Camera-type eye (tissue), 1 donor: ENCODE measurements around the gene ACOT7. TPM values are rescaled to one million over a fixed set of nuclear protein-coding genes. Genes with fewer than 3 reads are reported as not detected.

Source experiments
- total RNA-seq: library from RNA; depleted of rRNA; stranded (reverse); fragments of >200 nt; gene quantifications from one replicate; pipeline ENCODE4 v1.2.3, GENCODE V29; 2014

The ACOT7 gene
- total RNA-seq, result 26.3 TPM

DNA sequence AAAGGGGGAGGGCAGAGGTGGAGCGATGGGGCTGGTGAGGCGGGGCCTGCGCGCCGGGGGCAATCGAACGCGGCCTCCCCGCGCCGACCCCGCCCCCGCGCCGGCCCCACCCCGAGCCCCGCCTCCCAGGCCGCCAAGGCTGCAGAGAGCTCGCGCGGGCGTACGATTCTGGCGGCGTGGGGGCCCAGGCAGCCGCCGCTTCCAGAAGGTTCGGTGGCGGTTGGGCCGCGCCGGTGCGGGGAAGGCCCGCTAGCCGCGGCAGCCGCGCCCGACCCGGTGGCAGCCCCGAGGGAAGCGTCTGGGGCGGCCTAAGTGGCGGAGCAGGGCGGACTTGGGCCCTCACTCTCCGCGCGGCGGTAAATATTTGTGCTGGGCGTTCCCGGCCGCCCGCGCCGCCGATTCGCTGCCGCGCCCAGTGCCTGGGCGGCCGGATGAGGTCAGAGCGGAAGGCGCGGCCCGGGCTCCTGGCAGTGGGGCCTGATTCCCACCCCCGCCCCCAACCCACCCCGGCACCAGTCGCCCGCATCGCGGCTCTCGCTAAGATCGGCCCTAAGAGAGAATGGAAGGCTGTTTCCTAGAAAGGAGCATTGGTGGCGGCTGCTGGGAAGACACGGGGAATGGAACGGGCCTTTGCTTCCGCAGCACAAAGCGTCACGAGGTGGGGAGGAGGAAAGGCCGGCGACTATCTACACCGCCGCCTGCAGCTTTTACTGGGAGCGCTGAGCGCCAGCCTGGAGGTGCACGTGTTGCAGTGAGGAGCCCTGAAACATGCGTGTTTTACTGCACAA lies at the start of gene ACOT7:
Gene ACOT7, minus strand, starts transcription at position 368 of the 788 bp plus-strand sequence. CDS start 368 bp downstream, outside the sequence.

GRCh38 chr1:6424619-6425593 lies 31.3 kb upstream of the ACOT7 start, which contains the start of gene ESPN:
Gene ESPN (plus strand): TSS chr1:6424776. CDS start chr1:6424956, 180 bp downstream.

DNA sequence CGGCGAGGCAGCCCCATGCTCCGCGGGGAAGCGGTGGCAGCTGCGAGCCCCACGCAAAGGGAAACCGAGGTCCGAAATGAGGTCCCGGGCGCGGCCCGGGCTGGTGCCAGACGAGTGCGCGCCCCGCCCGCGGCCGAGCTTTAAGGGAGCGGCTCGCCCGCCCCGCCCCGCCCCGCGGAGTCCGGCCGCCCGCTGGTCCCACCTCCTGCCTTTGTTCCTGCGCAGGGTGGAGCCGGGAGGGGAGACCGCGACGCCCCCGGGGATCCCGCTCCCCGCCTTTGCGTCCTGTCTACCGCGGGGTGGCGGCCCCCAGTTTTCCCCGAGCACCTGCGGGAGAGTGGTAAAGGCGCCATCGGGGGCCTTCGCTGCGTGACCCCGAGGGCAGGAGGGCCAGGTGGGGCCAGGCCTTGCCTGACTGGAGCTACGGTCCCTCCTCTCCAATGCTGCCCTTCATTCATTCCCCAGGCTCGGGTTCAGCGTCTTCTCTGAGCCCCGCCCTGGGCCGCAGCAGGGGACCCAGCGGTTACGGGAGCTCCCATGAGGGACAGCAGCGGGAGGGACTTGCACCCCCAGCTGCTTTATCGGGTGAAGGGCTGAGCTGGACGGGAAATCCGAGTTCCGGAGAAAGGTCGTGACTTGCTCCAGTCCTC lies 26.4 kb upstream of the ACOT7 start, which contains the start of gene HES2:
Gene HES2, minus strand, starts transcription at position 116 of the 650 bp plus-strand sequence. Its CDS starts 99 bp downstream, at position 17.

GRCh38 chr1:6260961-6261614 lies 132.5 kb downstream of the ACOT7 start, which contains the start of gene GPR153:
Gene GPR153 (minus strand): TSS chr1:6261098. CDS start chr1:6254905, 6,193 bp downstream.

DNA sequence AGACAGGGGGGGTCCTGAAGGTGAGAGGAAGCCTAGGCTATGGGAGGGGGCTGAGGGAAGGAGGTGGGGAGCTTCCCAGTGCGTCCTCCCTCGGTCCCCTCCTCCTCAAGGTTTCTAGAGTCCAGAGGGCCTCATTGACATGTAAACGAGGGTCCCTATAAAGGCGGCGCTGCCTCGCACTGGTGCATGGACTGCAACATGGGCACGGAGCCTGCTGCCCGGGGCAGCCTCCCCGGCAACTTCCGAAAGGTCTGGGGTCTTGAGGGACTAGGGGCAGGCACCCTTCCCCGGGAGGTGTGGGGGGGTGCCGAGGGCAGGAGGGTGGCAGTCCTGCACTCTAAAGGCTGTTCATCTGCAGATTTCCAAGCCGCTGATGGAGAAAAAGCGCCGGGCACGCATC lies 149.6 kb downstream of the ACOT7 start, which contains the start of gene HES3:
Gene HES3, plus strand, starts transcription at position 187 of the 400 bp plus-strand sequence. Its CDS starts 187 bp downstream, at position 374.

Other genes with a start within 250 kb of the ACOT7 start
- gene CHD5, start 213.4 kb downstream of the ACOT7 start, total RNA-seq, result 10.1 TPM
- 252 TPM for gene RPL22, start 194.2 kb downstream of the ACOT7 start, total RNA-seq
- gene RNF207, start 187.6 kb downstream of the ACOT7 start, total RNA-seq, result 64.0 TPM
- gene ICMT, start 157.8 kb downstream of the ACOT7 start, total RNA-seq, result 46.5 TPM
- not detected for gene HES3, start 149.6 kb downstream of the ACOT7 start, total RNA-seq
- gene GPR153, start 132.7 kb downstream of the ACOT7 start, total RNA-seq, result 17.4 TPM
- gene HES2, start 26.2 kb upstream of the ACOT7 start, total RNA-seq, result 1.2 TPM
- 27.5 TPM for gene ESPN, start 31.0 kb upstream of the ACOT7 start, total RNA-seq
- gene TNFRSF25, start 72.4 kb upstream of the ACOT7 start, total RNA-seq, result 30.7 TPM
- gene PLEKHG5, start 97.9 kb upstream of the ACOT7 start, total RNA-seq, result 34.3 TPM
- 43.1 TPM for gene NOL9, start 160.7 kb upstream of the ACOT7 start, total RNA-seq
- gene TAS1R1, start 161.5 kb upstream of the ACOT7 start, total RNA-seq, result not detected
- 36.6 TPM for gene ZBTB48, start 186.2 kb upstream of the ACOT7 start, total RNA-seq
- 25.3 TPM for gene KLHL21, start 209.1 kb upstream of the ACOT7 start, total RNA-seq
- 25.0 TPM for gene PHF13, start 220.0 kb upstream of the ACOT7 start, total RNA-seq
- 21.9 TPM for gene THAP3, start 231.1 kb upstream of the ACOT7 start, total RNA-seq